Smooth muscle cell (in vitro differentiated cells): Measurements from ENCODE around the gene SGSM2. TPM values are rescaled to one million over a fixed set of nuclear protein-coding genes. Genes with fewer than 3 reads are reported as not detected.

ENCODE experiments used
- DNase-seq: peaks from one replicate; lab custom pipeline; 2025; ENCODE audit not compliant: unreplicated experiment; lab: John Stamatoyannopoulos, UW
- H2AFZ ChIP-seq: fragments of 200-600 bp; sonication (generic); 2 replicates; pipeline ENCODE4 v1.6.0; 2016; ENCODE audit warnings: antibody characterized with exemption, low read depth, mild to moderate bottlenecking
- H3F3A ChIP-seq: fragments of 200-600 bp; sonication (generic); 2 replicates; pipeline ENCODE4 v1.6.0; 2017; ENCODE audit warnings: antibody characterized with exemption, low read depth
- H3K27ac ChIP-seq: fragments of 200-600 bp; sonication (generic); 2 replicates; pipeline ENCODE4 v1.5.1; 2016; ENCODE audit warnings: low read depth, mild to moderate bottlenecking
- H3K27me3 ChIP-seq: fragments of 200-600 bp; sonication (generic); 2 replicates; pipeline ENCODE4 v1.6.1; 2016; ENCODE audit warnings: low read depth, mild to moderate bottlenecking
- H3K36me3 ChIP-seq: fragments of 200-600 bp; sonication (generic); 2 replicates; pipeline ENCODE4 v1.5.1; 2016; ENCODE audit warnings: low read depth
- H3K4me1 ChIP-seq: fragments of 200-600 bp; sonication (generic); 2 replicates; pipeline ENCODE4 v1.5.1; 2016; ENCODE audit warnings: low read depth
- H3K4me2 ChIP-seq: fragments of 200-600 bp; sonication (generic); 2 replicates; pipeline ENCODE4 v1.6.0; 2016; ENCODE audit warnings: mild to moderate bottlenecking
- H3K4me3 ChIP-seq: fragments of 200-600 bp; sonication (generic); 2 replicates; pipeline ENCODE4 v1.5.1; 2016; ENCODE audit warnings: mild to moderate bottlenecking
- H3K79me2 ChIP-seq: fragments of 200-600 bp; sonication (generic); 2 replicates; pipeline ENCODE4 v1.6.0; 2016; ENCODE audit warnings: low read depth, mild to moderate bottlenecking
- H3K9ac ChIP-seq: fragments of 200-600 bp; sonication (generic); 2 replicates; pipeline ENCODE4 v1.6.0; 2016; ENCODE audit warnings: low read depth
- H3K9me3 ChIP-seq: fragments of 200-600 bp; sonication (generic); replicated peaks from 2 replicates; pipeline ENCODE4 v1.5.1; 2016; ENCODE audit warnings: low read depth
- H4K20me1 ChIP-seq: fragments of 200-600 bp; sonication (generic); 2 replicates; pipeline ENCODE4 v1.6.0; 2016; ENCODE audit warnings: low read depth
- WGBS: methylation state at CpG from one replicate; pipeline ENCODE4 v1.1.7; 2016; ENCODE audit warnings: low lambda C conversion rate; 5-methylcytosine and 5-hydroxymethylcytosine counted together
- polyA plus RNA-seq: library from polyadenylated mRNA; unstranded; fragments of >200 nt; fragmentation: Nextera tagmentation; extraction: Ambion mirVana; gene quantifications from 2 replicates; pipeline ENCODE4 v1.2.1, GENCODE V29; 2016
- total RNA-seq: library from RNA; depleted of rRNA; stranded (reverse); fragments of >200 nt; gene quantifications from 2 replicates; pipeline ENCODE4 v1.2.3, GENCODE V29; 2014
- TF ChIP-seq, protein P1 (sequence below): fragments of 200-600 bp; sonication (generic); IDR thresholded peaks from 2 replicates; pipeline ENCODE4 v1.5.1; 2017; ENCODE audit warnings: borderline replicate concordance, mild to moderate bottlenecking, antibody characterized with exemption; ENCODE audit not compliant: insufficient read depth, poor library complexity, severe bottlenecking

The SGSM2 gene
- total and polyA plus RNA-seq, 2 experiments from 2014 or later = 20.8 to 26.9 TPM

DNA sequence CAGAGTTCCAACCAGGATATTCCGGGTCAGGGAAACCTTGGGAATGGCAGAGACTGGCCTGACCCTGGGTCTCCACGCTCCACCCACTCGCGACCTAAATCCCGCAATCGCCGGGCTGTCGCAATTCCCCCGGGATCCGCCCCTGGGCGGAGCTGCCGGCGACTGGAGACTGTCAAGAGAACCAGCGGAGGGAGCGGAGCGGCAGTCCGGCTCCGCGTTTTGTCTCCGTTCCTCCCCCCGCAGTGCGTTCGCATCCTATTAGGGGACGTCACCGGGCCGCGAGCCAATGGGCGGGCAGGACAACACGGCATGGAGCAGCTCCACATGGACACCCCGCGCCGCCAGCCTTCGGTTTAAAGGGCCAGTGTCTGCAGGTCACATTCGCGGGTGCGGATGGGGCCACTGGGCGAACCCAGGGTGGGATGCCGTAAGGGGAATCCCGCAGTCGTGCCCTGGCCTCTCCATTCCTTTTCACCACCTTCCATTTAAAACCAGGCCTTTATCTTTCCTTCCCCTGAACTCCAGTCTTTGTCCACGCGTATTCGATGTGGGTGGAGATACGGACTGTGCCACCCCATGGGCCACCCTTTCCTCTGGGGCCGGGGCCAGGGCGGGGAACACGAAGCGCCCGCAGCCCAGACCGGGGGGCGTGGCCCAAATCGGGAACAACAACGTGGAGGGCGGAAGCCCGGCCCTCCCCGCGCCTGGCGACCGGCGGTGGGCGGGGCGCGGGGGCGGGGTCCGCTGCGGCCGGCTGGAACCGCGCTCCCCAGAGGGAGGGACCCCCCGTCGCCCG, 64.3 kb downstream of the SGSM2 start:
- H3K9ac ChIP-seq = peak overlapping the region; percentile 98
- H3K4me1 ChIP-seq = peaks cover 48% of the 10 kb centered on the region
- peaks cover 14% of the 10 kb centered on the region for H4K20me1 ChIP-seq
- WGBS = under 1% methylated on average over 43 of the region's 72 CpGs
- H2AFZ ChIP-seq = no peak overlapping the region
- no peaks in the 10 kb centered on the region for H3K27me3 ChIP-seq
- DNase-seq = peak; percentile 99
- H3K9me3 ChIP-seq = no peaks in the 10 kb centered on the region
- H3K27ac ChIP-seq = peak overlapping the region; percentile 99
- H3K4me2 ChIP-seq = peak overlapping the region; percentile 98
- no peaks in the 10 kb centered on the region for H3K36me3 ChIP-seq
- TF ChIP-seq, protein P1, sequence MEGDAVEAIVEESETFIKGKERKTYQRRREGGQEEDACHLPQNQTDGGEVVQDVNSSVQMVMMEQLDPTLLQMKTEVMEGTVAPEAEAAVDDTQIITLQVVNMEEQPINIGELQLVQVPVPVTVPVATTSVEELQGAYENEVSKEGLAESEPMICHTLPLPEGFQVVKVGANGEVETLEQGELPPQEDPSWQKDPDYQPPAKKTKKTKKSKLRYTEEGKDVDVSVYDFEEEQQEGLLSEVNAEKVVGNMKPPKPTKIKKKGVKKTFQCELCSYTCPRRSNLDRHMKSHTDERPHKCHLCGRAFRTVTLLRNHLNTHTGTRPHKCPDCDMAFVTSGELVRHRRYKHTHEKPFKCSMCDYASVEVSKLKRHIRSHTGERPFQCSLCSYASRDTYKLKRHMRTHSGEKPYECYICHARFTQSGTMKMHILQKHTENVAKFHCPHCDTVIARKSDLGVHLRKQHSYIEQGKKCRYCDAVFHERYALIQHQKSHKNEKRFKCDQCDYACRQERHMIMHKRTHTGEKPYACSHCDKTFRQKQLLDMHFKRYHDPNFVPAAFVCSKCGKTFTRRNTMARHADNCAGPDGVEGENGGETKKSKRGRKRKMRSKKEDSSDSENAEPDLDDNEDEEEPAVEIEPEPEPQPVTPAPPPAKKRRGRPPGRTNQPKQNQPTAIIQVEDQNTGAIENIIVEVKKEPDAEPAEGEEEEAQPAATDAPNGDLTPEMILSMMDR = no peak
- peak overlapping the region; percentile 94 for H3K4me3 ChIP-seq
- peaks cover 21% of the 10 kb centered on the region for H3K79me2 ChIP-seq
- peaks cover 36% of the 10 kb centered on the region for H3F3A ChIP-seq

DNA sequence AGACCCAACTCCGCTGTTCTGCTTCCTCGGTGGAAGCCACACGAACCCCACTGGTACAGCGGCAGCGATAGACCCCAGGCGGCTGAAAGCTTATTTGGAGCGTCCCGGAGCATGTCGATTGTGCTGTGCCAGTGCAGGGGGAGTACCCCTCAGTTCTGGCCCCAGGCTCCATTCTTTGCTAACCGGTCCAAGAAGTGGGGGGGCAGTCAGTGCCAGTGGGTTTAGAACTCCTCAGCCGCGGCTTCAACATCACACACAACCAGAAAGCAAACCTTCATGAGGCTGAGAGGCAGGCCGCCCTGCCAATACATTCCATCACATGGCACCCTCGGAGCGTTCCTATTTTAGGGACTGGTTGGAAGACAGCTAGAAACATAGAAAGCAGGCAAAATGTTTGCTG, 65.2 kb downstream of the SGSM2 start:
- Histone ChIP-seq H3K9me3 (no peaks in the 10 kb centered on the region), H4K20me1 (peaks cover 14% of the 10 kb centered on the region), H3K27ac (peak overlapping the region; percentile 99), H3K36me3 (no peaks in the 10 kb centered on the region), H3K79me2 (peaks cover 18% of the 10 kb centered on the region), H3K4me1 (peaks cover 43% of the 10 kb centered on the region), H3K4me2 (peak overlapping the region; percentile 98), H3K9ac (peak overlapping the region; percentile 39), H3F3A (peaks cover 33% of the 10 kb centered on the region), H3K27me3 (no peaks in the 10 kb centered on the region), H2AFZ (no peak overlapping the region), H3K4me3 (peak overlapping the region; percentile 94)
- TF ChIP-seq, protein P1 = no peak
- no peak for DNase-seq
- WGBS = 36% methylated on average over 15 of the region's 15 CpGs

DNA sequence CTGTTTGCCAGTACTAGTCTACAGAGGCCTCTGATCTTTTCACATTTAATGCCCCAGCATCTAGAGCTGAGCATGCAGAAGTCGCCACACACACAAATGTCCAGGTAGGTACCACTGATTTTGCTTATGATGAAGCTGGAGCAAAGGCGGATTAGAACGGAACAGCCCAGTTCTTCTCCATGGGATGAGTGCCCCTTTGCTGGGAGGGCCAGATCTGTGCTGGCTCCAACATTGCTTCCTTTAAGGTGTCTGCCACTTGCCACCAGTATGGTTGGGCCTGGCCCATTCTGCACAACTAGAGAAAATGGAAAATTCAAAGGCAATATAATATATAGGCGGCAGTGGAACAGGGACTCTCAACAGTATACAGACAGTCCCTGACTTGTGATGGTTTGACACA, 65.7 kb downstream of the SGSM2 start:
- peaks cover 13% of the 10 kb centered on the region for H3K79me2 ChIP-seq
- H2AFZ ChIP-seq = no peak overlapping the region
- TF ChIP-seq, protein P1 = no peak
- H3K4me1 ChIP-seq = peaks cover 39% of the 10 kb centered on the region
- peaks cover 9% of the 10 kb centered on the region for H4K20me1 ChIP-seq
- WGBS = 97% methylated on average over 4 of the region's 4 CpGs
- no peak overlapping the region for H3K4me2 ChIP-seq
- H3K27ac ChIP-seq = no peak overlapping the region
- DNase-seq = no peak
- H3K4me3 ChIP-seq = no peak overlapping the region
- no peak overlapping the region for H3K9ac ChIP-seq
- no peaks in the 10 kb centered on the region for H3K27me3 ChIP-seq
- H3K9me3 ChIP-seq = no peaks in the 10 kb centered on the region
- H3F3A ChIP-seq = peaks cover 28% of the 10 kb centered on the region
- no peaks in the 10 kb centered on the region for H3K36me3 ChIP-seq
